ENCODE measurements around the gene NLRC3. TPM values are rescaled to one million over a fixed set of nuclear protein-coding genes. Genes with fewer than 3 reads are reported as not detected.

The NLRC3 gene
- polyA plus RNA-seq, 4 donors, result 1.5 to 2.2 (median 2.0) TPM

- DNase-seq (ENCODE audit: low read depth in 4 of 4, low spot score in 3 of 4), result no peak
Measured at GRCh38 chr16:3553138-3553923, 23.9 kb downstream of the NLRC3 start.

GRCh38 chr16:3550851-3551847, 26.1 kb downstream of the NLRC3 start:
- no peak for DNase-seq (ENCODE audit: low read depth in 4 of 4, low spot score in 3 of 4)

GRCh38 chr16:3549906-3550305, 27.3 kb downstream of the NLRC3 start:
- DNase-seq (ENCODE audit: low read depth in 4 of 4, low spot score in 3 of 4), result no peak

- no peak for DNase-seq (ENCODE audit: low read depth in 4 of 4, low spot score in 3 of 4)
Measured at GRCh38 chr16:3548859-3549258, 28.3 kb downstream of the NLRC3 start.

GRCh38 chr16:3548445-3548844, 28.8 kb downstream of the NLRC3 start:
- DNase-seq (ENCODE audit: low read depth in 4 of 4, low spot score in 3 of 4), result no peak

GRCh38 chr16:3546986-3547682, 30.1 kb downstream of the NLRC3 start:
- DNase-seq (ENCODE audit: low read depth in 4 of 4, low spot score in 3 of 4), result no peak

- no peak for DNase-seq (ENCODE audit: low read depth in 4 of 4, low spot score in 3 of 4)
Measured at GRCh38 chr16:3542601-3543373, 34.4 kb downstream of the NLRC3 start.

- no peak for DNase-seq (ENCODE audit: low read depth in 4 of 4, low spot score in 3 of 4)
Measured at GRCh38 chr16:3541527-3542155, 35.6 kb downstream of the NLRC3 start.

GRCh38 chr16:3538222-3538621, 39.0 kb downstream of the NLRC3 start:
- DNase-seq (ENCODE audit: low read depth in 4 of 4, low spot score in 3 of 4), result no peak

GRCh38 chr16:3536851-3537250, 40.4 kb downstream of the NLRC3 start:
- DNase-seq (ENCODE audit: low read depth in 4 of 4, low spot score in 3 of 4), result no peak

- DNase-seq (ENCODE audit: low read depth in 4 of 4, low spot score in 3 of 4), result no peak
Measured at GRCh38 chr16:3536271-3536731, 40.9 kb downstream of the NLRC3 start.

GRCh38 chr16:3534126-3534525, 43.1 kb downstream of the NLRC3 start:
- DNase-seq (ENCODE audit: low read depth in 4 of 4, low spot score in 3 of 4), result no peak

- no peak for DNase-seq (ENCODE audit: low read depth in 4 of 4, low spot score in 3 of 4)
Measured at GRCh38 chr16:3532741-3533140, 44.5 kb downstream of the NLRC3 start.

GRCh38 chr16:3530371-3530914, 46.8 kb downstream of the NLRC3 start:
- no peak for DNase-seq (ENCODE audit: low read depth in 4 of 4, low spot score in 3 of 4)

- DNase-seq (ENCODE audit: low read depth in 4 of 4, low spot score in 3 of 4), result no peak
Measured at GRCh38 chr16:3529175-3529574, 48.0 kb downstream of the NLRC3 start.

- no peak for DNase-seq (ENCODE audit: low read depth in 4 of 4, low spot score in 3 of 4)
Measured at GRCh38 chr16:3528406-3528805, 48.8 kb downstream of the NLRC3 start.

- peak in 2 of 4 donors; percentile 25 to 28 for DNase-seq (ENCODE audit: low read depth in 4 of 4, low spot score in 3 of 4)
Measured at GRCh38 chr16:3527216-3527829, 49.9 kb downstream of the NLRC3 start.

- no peak for DNase-seq (ENCODE audit: low read depth in 4 of 4, low spot score in 3 of 4)
Measured at GRCh38 chr16:3525951-3526350, 51.3 kb downstream of the NLRC3 start.

GRCh38 chr16:3523281-3523680, 53.9 kb downstream of the NLRC3 start:
- DNase-seq (ENCODE audit: low read depth in 4 of 4, low spot score in 3 of 4), result no peak

Data from right renal pelvis (tissue), 4 donors.